Caco-2 (cell line): ENCODE measurements around the gene STARD10. TPM values are rescaled to one million over a fixed set of nuclear protein-coding genes. Genes with fewer than 3 reads are reported as not detected.

Source experiments
- BruUV-seq: library from RNA; stranded (reverse); fragments of 400-500 nt; replicated peaks from 2 replicates; lab custom pipeline; 2021; lab: Mats Ljungman, UMichigan
- CTCF ChIA-PET: fragments of 300-600 bp; sonication (Branson Sonifier 250); formaldehyde crosslinking; loops from one replicate; lab custom pipeline; 2022; ENCODE audit warnings: antibody characterized with exemption; lab: Charles Lee
- POLR2A ChIA-PET: fragments of 300-600 bp; sonication (Branson Sonifier 250); formaldehyde crosslinking; loops from one replicate; lab custom pipeline; 2022; ENCODE audit warnings: antibody characterized with exemption; lab: Charles Lee
- DNase-seq, 2 experiments: peaks; one replicate each; pipeline versions ENCODE4 v3.0.0 to v3.0.0-alpha.2; 2020 to 2022
- H3K27me3 ChIP-seq: replicated peaks from 2 replicates; pipeline ENCODE4 v1.6.0; 2011; ENCODE audit warnings: low read length; ENCODE audit not compliant: control insufficient read depth, insufficient read depth
- H3K36me3 ChIP-seq: 2 replicates; pipeline ENCODE4 v1.5.1; 2011; ENCODE audit warnings: low read length; ENCODE audit not compliant: control insufficient read depth, insufficient read depth
- H3K4me1 ChIP-seq: fragments of 250-450 bp; sonication (Bioruptor Pico); 2 replicates; pipeline ENCODE4 v1.5.1; 2020; ENCODE audit warnings: mild to moderate bottlenecking
- H3K4me3 ChIP-seq: 2 replicates; pipeline ENCODE4 v1.5.1; 2011; ENCODE audit warnings: low read depth, mild to moderate bottlenecking, control low read depth, low read length
- H3K9me3 ChIP-seq: fragments of 250-450 bp; sonication (Bioruptor Pico); 2 replicates; pipeline ENCODE4 v1.5.1; 2020; ENCODE audit warnings: mild to moderate bottlenecking, moderate library complexity
- H3K27ac Mint-ChIP-seq: one replicate; pipeline ENCODE4 v1.8.0; 2022; ENCODE audit warnings: mixed read lengths; ENCODE audit not compliant: unreplicated experiment
- H3K27me3 Mint-ChIP-seq: one replicate; pipeline ENCODE4 v1.8.0; 2022; ENCODE audit warnings: mixed read lengths; ENCODE audit not compliant: insufficient read depth, unreplicated experiment
- H3K36me3 Mint-ChIP-seq: one replicate; pipeline ENCODE4 v1.8.0; 2022; ENCODE audit warnings: mild to moderate bottlenecking, mixed read lengths; ENCODE audit not compliant: insufficient read depth, unreplicated experiment
- H3K4me1 Mint-ChIP-seq: one replicate; pipeline ENCODE4 v1.8.0; 2022; ENCODE audit warnings: low read depth, mixed read lengths; ENCODE audit not compliant: unreplicated experiment
- H3K4me3 Mint-ChIP-seq: one replicate; pipeline ENCODE4 v1.8.0; 2022; ENCODE audit warnings: mild to moderate bottlenecking, moderate library complexity, mixed read lengths; ENCODE audit not compliant: unreplicated experiment
- H3K9me3 Mint-ChIP-seq: one replicate; pipeline ENCODE4 v1.8.0; 2022; ENCODE audit warnings: mixed read lengths; ENCODE audit not compliant: unreplicated experiment
- CTCF ChIP-seq, 2 experiments: fragments of 200-600 bp in 1 of 2; IDR thresholded peaks; 1 replicate in 1 of 2; 2 replicates in 1 of 2; pipeline versions ENCODE4 v1.5.1 to v1.8.0; 2011 to 2022; ENCODE audit warnings: antibody characterized with exemption in 1 of 2, control low read depth in 1 of 2, inconsistent platforms in 1 of 2, low read depth in 1 of 2, low read length in 1 of 2, mild to moderate bottlenecking in 1 of 2, moderate library complexity in 1 of 2; ENCODE audit not compliant: insufficient read depth in 1 of 2, severe bottlenecking in 1 of 2, unreplicated experiment in 1 of 2
- intact Hi-C: fragments of 100-400 bp; cut with micrococcal nuclease; formaldehyde crosslinking; loops from one replicate; pipeline ENCODE4 v1.10.0; 2022; ENCODE audit not compliant: unreplicated experiment
- total RNA-seq: library from RNA; stranded (reverse); gene quantifications from 2 replicates; pipeline ENCODE4 v1.2.3, GENCODE V29; 2022

The STARD10 gene
- total RNA-seq, 1 experiment from 2014 or later, result 492 TPM

GRCh38 chr11:72773696-72774095 lies 20.2 kb downstream of the STARD10 start:
- ChIA-PET POLR2A (no interaction called here), CTCF (interaction anchor here (0.8 to 1.6 kb wide), 3 partner anchors 13 to 70 kb away, joined by 3 to 6 read pairs (median 3); partner anchors contain the start of gene STARD10)
- H3K9me3 ChIP-seq, result no peaks in the 10 kb centered on the region
- intact Hi-C loops, result no loop called here
- H3K27ac Mint-ChIP-seq, result no peak overlapping the region
- H3K4me3 ChIP-seq, result no peak overlapping the region
- H3K4me1 Mint-ChIP-seq, result peaks cover 49% of the 10 kb centered on the region
- no peaks in the 10 kb centered on the region for H3K9me3 Mint-ChIP-seq
- peaks cover 45% of the 10 kb centered on the region for H3K36me3 Mint-ChIP-seq
- BruUV-seq, result no TSS peak
- H3K4me3 Mint-ChIP-seq, result no peak overlapping the region
- no peak for TF ChIP-seq CTCF (IDR thresholded peaks at IDR 0.05; ENCODE audit: insufficient read depth in 1 of 2, low read depth in 1 of 2, low read length in 1 of 2, severe bottlenecking in 1 of 2, unreplicated experiment in 1 of 2)
- H3K4me1 ChIP-seq, result peaks cover 31% of the 10 kb centered on the region
- H3K36me3 ChIP-seq, result peaks cover 36% of the 10 kb centered on the region
- H3K27me3 Mint-ChIP-seq, result no peaks in the 10 kb centered on the region
- no peaks in the 10 kb centered on the region for H3K27me3 ChIP-seq
- no peak for DNase-seq

- Mint-ChIP-seq H3K36me3 (peaks cover 46% of the 10 kb centered on the region), H3K4me3 (no peak overlapping the region), H3K9me3 (no peaks in the 10 kb centered on the region), H3K27me3 (no peaks in the 10 kb centered on the region), H3K27ac (peak overlapping the region; percentile 9), H3K4me1 (peaks cover 53% of the 10 kb centered on the region)
- ChIA-PET POLR2A (interaction anchor here (1.4 kb wide), 1 partner anchor 9 kb away, joined by 3 read pairs; no protein-coding TSS in a partner anchor), CTCF (interaction anchor here (0.8 to 1.6 kb wide), 3 partner anchors 13 to 70 kb away, joined by 3 to 6 read pairs (median 3); partner anchors contain the start of gene STARD10)
- no TSS peak for BruUV-seq
- DNase-seq, result peak in 1 of 2 experiments; percentile 35
- no peak overlapping the region for H3K4me3 ChIP-seq
- H3K4me1 ChIP-seq, result peaks cover 27% of the 10 kb centered on the region
- TF ChIP-seq CTCF (IDR thresholded peaks at IDR 0.05; ENCODE audit: insufficient read depth in 1 of 2, low read depth in 1 of 2, low read length in 1 of 2, severe bottlenecking in 1 of 2, unreplicated experiment in 1 of 2), result no peak
- no peaks in the 10 kb centered on the region for H3K9me3 ChIP-seq
- H3K27me3 ChIP-seq, result no peaks in the 10 kb centered on the region
- peaks cover 33% of the 10 kb centered on the region for H3K36me3 ChIP-seq
- intact Hi-C loops, result no loop called here
Observed at GRCh38 chr11:72773291-72773690, 20.6 kb downstream of the STARD10 start.

DNA sequence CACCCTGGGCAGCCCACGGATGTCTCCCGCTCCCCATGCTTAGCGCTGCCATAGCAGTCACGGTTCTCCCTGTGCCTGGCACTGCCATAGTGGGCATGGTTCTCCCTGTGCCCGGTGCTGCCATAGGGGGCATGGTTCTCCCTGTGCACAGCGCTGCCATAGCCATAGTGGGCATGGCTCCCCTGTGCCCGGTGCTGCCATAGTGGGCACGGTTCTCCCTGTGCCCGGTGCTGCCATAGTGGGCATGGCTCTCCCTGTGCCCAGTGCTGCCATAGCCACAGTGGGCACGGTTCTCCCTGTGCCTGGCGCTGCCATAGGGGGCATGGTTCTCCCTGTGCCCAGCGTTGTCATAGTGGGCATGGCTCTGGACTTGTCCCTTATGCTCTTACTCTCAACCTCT lies 21.8 kb downstream of the STARD10 start:
- no peak overlapping the region for H3K4me3 Mint-ChIP-seq
- H3K27ac Mint-ChIP-seq, result peak overlapping the region; percentile 9
- POLR2A ChIA-PET, result interaction anchor here (1.4 to 1.6 kb wide), 2 partner anchors 10 to 14 kb away, joined by 3 to 6 read pairs; no protein-coding TSS in a partner anchor

More for the DNA sequence above, 21.8 kb downstream of the STARD10 start:
- DNase-seq, result no peak
- peaks cover 54% of the 10 kb centered on the region for H3K4me1 Mint-ChIP-seq
- intact Hi-C loops, result no loop called here
- no peaks in the 10 kb centered on the region for H3K9me3 Mint-ChIP-seq
- no peaks in the 10 kb centered on the region for H3K27me3 Mint-ChIP-seq
- peaks cover 24% of the 10 kb centered on the region for H3K36me3 ChIP-seq
- no peak overlapping the region for H3K4me3 ChIP-seq
- no peaks in the 10 kb centered on the region for H3K9me3 ChIP-seq
- CTCF ChIA-PET, result interaction anchor here (1.4 to 1.6 kb wide), 2 partner anchors 15 to 22 kb away, joined by 6 to 9 read pairs; partner anchors contain the start of gene STARD10
- peaks cover 58% of the 10 kb centered on the region for H3K36me3 Mint-ChIP-seq
- H3K4me1 ChIP-seq, result peaks cover 26% of the 10 kb centered on the region
- no peak for TF ChIP-seq CTCF (IDR thresholded peaks at IDR 0.05; ENCODE audit: insufficient read depth in 1 of 2, low read depth in 1 of 2, low read length in 1 of 2, severe bottlenecking in 1 of 2, unreplicated experiment in 1 of 2)
- H3K27me3 ChIP-seq, result no peaks in the 10 kb centered on the region
- BruUV-seq, result no TSS peak
